ENCODE data around the gene AUTS2.

AUTS2 gene

DNA sequence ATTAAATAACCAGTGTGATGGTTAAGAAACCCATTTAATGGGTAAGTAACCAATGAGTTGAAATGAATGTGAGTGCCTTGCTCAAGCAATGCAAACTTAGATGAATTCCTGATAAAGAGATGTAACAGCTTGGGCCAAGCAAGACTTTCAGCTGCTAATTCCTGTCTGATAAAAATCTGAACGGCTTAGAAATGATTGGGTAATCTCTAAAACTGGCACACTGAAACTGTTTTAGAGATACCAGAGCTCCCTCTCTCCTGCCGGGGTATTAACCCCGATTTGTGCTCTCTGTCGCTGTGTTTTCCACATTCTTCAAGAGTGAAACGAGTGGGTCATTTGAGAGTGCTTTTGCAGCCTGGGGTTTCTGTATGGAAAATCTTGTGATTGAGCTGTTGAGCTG, 998.8 kb downstream of the AUTS2 start:
- no peak for DNase-seq (ENCODE audit: low spot score)

- no peak for DNase-seq (ENCODE audit: low spot score)
These were observed 1000.7 kb downstream of the AUTS2 start for GRCh38 chr7:70598976-70599375.

DNA sequence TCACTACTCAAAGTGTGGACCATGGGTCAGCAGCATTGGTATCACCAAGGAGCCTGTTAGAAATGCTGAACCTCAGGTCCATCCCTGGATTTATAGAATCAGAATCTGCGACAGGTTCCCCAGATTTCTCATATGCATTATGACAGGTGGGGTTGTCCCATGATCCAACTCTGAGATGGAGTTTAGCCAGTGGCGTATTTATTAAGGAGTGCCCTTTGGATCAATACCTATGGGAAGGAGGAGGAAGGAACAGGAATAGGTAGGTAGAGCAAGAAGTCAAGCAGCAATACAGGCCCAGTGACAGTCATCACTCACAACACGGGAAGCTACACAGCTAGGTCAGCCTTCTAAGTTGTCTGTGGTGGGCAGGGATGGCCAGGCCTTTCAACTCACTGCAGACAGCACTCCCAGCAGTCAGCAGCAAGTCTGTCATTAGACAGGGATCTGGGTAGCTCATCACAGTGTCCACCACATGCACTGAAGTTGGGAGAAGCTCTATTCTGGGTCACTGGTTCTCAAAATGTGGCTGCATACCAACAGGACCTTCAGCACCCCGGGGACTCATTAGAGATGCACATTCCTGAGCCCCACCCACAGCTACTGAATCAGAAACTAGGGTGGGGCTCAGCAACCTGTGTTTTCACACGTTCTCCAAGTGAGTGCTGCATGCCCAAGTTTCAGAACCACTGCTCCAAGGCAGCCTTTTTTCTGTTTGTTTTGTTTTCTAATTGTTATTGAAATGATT, 1001.3 kb downstream of the AUTS2 start:
- no peak for DNase-seq (ENCODE audit: low spot score)

DNA sequence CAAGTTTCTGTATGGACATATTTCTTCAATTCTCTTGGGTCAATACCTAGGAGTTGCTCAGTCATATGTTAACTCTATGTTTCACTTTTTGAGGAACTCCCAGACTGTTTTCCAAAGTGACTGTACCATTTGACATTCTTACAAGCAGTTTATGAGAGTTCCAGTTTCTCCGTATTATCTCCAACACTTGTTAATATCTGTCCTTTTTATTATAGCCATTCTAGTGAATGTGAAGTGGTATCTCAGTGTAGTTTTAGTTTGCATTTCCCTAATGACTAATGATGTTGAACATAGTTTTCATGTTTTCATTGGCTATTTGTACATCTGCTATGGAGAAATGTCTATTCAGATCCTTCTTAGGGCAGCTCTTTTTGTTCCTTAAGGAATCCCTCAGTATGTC, 1002.7 kb downstream of the AUTS2 start:
- DNase-seq (ENCODE audit: low spot score): no peak

DNA sequence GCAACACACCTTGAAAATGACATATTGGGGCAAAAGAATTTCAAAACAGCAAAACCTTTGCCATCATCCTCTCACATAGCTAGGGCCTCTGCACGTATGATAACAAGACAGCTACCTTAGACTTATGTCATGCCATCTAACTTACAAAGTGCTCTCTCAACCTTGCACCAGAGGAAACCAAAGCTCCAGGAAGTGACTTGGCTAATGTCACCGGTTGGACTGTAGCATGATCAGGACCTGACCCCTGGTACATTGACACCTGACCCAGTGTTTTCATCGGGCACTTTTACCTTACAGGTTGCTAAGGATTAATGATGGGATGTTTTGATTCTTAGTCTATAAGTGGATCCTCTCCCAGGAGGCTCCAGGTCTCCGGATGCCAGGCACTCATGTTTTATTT, 1003.8 kb downstream of the AUTS2 start:
- DNase-seq (ENCODE audit: low spot score): no peak

DNA sequence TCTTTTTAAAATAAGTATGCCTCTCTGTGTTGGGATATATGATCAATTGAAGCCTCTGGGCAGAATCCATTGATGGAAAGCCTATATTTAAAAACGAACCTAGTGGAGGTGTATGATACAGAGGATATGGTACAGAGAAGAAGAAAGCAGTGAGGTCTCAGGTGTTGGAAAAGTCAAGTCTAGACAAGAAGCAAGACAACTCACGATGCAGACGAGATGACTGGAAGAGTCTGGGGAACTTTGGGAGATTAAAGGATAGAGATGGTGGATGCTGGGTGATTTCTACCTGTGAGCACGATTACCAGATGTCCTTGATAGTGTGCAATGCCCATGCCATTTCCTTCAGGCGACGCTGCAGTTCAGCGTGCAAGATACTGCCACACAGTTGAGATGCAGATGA, 1009.0 kb downstream of the AUTS2 start:
- no peak for DNase-seq (ENCODE audit: low spot score)

- DNase-seq (ENCODE audit: low spot score): no peak
These were observed 1009.5 kb downstream of the AUTS2 start for GRCh38 chr7:70607759-70608158.

- DNase-seq (ENCODE audit: low spot score): no peak
These were observed 1010.0 kb downstream of the AUTS2 start for GRCh38 chr7:70608229-70608628.

GRCh38 chr7:70612811-70613210, 1014.5 kb downstream of the AUTS2 start:
- no peak for DNase-seq (ENCODE audit: low spot score)

DNA sequence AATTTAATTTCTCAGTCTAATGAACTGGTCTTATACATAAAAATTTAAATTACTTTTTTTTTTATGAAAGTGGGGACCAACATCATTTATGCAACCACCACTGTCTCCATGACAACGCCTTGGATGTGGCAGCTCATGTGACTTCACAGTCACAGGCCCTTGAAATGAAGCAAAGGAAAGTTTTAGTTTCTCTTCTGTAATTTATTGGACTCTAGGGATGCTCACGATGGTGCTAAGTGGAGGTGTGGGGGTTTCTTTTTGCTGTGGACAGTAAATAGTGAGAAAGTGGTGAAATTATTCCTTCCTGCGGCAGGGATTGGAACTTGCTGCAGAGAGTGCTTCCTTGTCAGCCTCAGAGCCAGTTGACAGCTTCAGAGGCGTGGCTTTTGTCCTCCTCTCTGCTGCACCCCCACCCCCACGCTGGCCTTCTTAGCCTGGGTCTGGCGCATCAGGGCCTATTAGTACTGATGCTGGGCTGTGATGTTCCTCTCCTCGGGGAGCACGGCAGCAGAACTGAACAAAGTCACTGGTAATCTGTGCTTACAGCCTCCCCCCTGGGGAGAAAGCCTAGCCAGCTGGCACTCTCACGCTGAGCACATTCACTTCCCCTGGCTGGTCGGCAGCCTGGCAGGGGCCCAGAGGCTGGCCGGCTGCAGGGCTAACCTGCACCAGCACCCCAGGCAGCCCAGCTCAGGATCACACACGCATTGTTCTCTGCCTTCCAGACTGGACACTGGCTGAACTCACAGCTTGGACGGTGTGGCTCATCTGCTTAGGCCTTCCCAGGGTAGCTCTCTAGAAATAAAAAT, 1016.2 kb downstream of the AUTS2 start:
- peak; percentile 92 for DNase-seq (ENCODE audit: low spot score)

GRCh38 chr7:70615066-70615606, 1016.9 kb downstream of the AUTS2 start:
- no peak for DNase-seq (ENCODE audit: low spot score)

DNA sequence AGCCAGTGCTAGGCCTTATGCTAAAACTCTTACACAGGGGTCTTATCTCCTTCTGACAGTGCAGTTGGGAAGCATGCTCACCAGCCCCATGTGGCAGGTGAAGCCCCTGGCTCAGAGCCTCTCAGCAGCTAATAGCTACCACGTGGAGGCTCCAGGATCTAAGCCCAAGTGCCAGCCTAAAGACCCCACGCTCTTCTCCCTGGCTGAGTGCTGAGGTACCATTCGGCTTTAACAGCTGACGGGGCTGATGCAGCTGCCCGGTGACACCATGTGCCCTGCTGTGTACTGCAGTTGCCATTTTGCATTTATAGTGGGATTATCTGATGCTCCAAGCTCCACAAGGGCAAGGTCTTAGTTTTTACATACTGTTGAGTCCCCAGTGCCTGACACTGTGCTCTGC, 1017.9 kb downstream of the AUTS2 start:
- DNase-seq (ENCODE audit: low spot score): no peak

DNA sequence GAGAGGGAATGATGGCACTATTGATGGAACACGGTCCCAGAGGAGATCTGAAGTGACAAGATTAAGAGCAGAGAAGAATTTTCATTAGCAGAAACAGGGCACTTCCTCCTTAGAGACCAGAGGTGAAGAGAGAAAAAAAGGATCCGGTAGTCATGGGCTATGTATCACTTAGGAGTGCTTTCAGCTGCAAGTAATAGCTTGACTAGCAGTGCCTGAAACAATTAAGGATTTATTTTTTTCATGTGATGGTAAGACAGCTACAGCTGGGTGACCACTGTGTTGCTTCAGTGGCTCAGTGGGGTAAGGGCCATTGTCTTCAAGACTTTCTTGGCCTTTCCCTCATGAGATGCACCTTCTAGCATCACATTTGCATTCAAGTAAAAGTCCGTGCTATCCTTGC, 1018.5 kb downstream of the AUTS2 start:
- no peak for DNase-seq (ENCODE audit: low spot score)

DNA sequence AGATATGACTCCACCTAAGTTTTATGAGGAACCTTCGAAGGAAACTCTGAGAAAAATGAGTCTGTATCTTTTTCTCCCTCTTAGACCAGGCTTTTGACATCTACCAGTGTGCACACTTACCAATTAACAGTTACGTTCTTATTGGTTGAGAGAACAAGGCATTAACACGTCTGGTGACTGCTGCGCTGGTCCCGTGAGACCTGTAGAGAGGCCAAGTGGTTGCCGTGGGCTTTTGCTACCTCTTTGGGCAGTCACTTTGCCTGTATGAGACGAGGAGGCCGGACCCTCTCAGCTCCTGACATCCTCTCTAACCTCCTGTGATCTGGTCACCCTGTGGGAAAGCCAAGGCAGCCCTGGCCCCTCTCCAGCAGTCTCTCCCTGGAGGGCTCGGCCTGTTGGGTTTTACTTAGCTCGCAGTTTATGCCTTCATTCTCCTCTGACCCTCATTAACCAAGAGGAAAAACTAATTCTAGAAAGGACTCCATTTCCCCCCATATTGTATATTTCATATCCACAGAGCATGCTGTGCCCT, 1019.8 kb downstream of the AUTS2 start:
- no peak for DNase-seq (ENCODE audit: low spot score)

- DNase-seq (ENCODE audit: low spot score): no peak
These were observed 1020.9 kb downstream of the AUTS2 start for GRCh38 chr7:70619130-70619529.

- DNase-seq (ENCODE audit: low spot score): no peak
These were observed 1021.4 kb downstream of the AUTS2 start for GRCh38 chr7:70619659-70620058.

- DNase-seq (ENCODE audit: low spot score): no peak
These were observed 1022.2 kb downstream of the AUTS2 start for GRCh38 chr7:70620333-70621055.

- no peak for DNase-seq (ENCODE audit: low spot score)
These were observed 1023.8 kb downstream of the AUTS2 start for GRCh38 chr7:70621954-70622600.

- DNase-seq (ENCODE audit: low spot score): no peak
These were observed 1024.7 kb downstream of the AUTS2 start for GRCh38 chr7:70622936-70623335.

DNA sequence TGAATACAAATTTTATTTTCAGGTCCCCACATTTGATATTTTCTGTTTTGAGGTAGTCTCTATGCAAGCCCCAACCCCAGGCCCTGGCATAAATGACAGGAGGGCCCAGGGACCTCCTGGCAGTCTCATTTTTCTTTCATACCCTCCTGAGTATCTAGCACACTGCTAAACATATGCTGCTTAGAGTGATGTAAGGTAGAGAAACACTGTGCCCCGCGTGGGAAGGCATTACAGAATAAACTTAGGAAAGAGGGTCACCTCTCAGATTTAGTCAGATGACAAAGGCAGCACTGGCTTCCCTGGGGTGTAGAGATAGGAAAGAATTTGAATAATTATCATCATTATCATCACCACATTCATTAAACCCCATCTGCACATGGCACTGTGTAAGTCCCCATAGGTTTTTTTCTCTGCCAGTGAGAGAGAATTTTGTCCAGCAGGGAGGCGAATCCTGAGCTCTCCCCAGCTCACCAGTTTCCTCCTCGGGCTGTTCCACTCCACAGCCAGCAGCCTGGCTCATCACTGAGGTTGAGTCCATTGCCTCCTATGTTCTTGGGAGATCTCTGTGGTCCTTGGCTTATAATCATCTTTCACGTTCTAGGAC, 1026.3 kb downstream of the AUTS2 start:
- no peak for DNase-seq (ENCODE audit: low spot score)

DNA sequence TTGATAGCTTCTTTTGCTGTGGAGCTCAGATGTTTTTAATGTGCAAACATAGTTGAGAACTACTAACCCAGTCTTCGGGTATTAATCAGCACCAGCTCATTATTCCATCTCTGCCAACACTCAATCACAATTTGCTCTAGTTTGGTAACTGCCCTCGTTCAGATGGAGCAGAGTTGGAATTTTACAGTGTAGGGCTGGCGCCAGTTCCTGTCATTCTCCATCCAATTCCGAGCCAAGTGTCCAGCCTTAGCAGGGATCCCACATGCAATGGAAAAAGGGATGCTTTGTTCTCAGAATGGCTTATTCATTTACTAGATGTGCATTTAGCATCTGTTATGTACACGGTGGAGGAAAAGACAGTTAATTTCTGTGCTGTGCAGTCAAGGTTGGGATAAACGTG, 1029.2 kb downstream of the AUTS2 start:
- no peak for DNase-seq (ENCODE audit: low spot score)

Data from D341Med (cell line).